GM23338 (cell line): ENCODE measurements around the gene MARK2. TPM values are rescaled to one million over a fixed set of nuclear protein-coding genes. Genes with fewer than 3 reads are reported as not detected.

ENCODE experiments used
- ATAC-seq: fragments of 200-7000 bp; cut with Tn5 transposase; 3 replicates; pipeline ENCODE4 v1.9.1; 2020
- DNase-seq: peaks from one replicate; pipeline ENCODE4 v3.0.0-alpha.2; 2015; ENCODE audit warnings: low spot score
- H2AFZ ChIP-seq: fragments of 200-600 bp; sonication (generic); 2 replicates; pipeline ENCODE4 v1.8.0; 2016; ENCODE audit warnings: antibody characterized with exemption, mild to moderate bottlenecking, moderate library complexity
- H3F3A ChIP-seq: fragments of 200-600 bp; sonication (generic); replicated peaks from 2 replicates; pipeline ENCODE4 v1.8.0; 2017; ENCODE audit warnings: antibody characterized with exemption, mixed run types, low read depth
- H3K27ac ChIP-seq: fragments of 200-600 bp; sonication (generic); 2 replicates; pipeline ENCODE4 v1.6.1; 2016; ENCODE audit warnings: low read depth
- H3K27me3 ChIP-seq: fragments of 200-600 bp; sonication (generic); 2 replicates; pipeline ENCODE4 v1.8.0; 2016; ENCODE audit warnings: mild to moderate bottlenecking, mixed run types, moderate library complexity; ENCODE audit not compliant: insufficient read depth
- H3K36me3 ChIP-seq: fragments of 200-600 bp; sonication (generic); 2 replicates; pipeline ENCODE4 v1.8.0; 2016; ENCODE audit warnings: mild to moderate bottlenecking; ENCODE audit not compliant: insufficient read depth
- H3K4me1 ChIP-seq: fragments of 200-600 bp; sonication (generic); 2 replicates; pipeline ENCODE4 v1.8.0; 2016; ENCODE audit warnings: mild to moderate bottlenecking, moderate library complexity; ENCODE audit not compliant: insufficient read depth
- H3K4me2 ChIP-seq: fragments of 200-600 bp; sonication (generic); 2 replicates; pipeline ENCODE4 v1.7.1; 2017; ENCODE audit warnings: mixed run types
- H3K4me3 ChIP-seq: fragments of 200-600 bp; sonication (generic); 2 replicates; pipeline ENCODE4 v1.6.1; 2016; ENCODE audit warnings: mixed run types
- H3K79me2 ChIP-seq: fragments of 200-600 bp; sonication (generic); replicated peaks from 2 replicates; pipeline ENCODE4 v1.8.0; 2017; ENCODE audit warnings: mild to moderate bottlenecking; ENCODE audit not compliant: insufficient read depth
- H3K9me2 ChIP-seq: fragments of 200-600 bp; sonication (generic); 2 replicates; pipeline ENCODE4 v1.8.0; 2017; ENCODE audit not compliant: insufficient read depth
- H4K20me1 ChIP-seq: fragments of 200-600 bp; sonication (generic); replicated peaks from 2 replicates; pipeline ENCODE4 v1.8.0; 2017; ENCODE audit warnings: mild to moderate bottlenecking; ENCODE audit not compliant: insufficient read depth
- H3K27ac Mint-ChIP-seq: 2 replicates; pipeline ENCODE4 v1.8.0; 2020; ENCODE audit warnings: inconsistent platforms, mild to moderate bottlenecking, moderate library complexity, mixed read lengths
- H3K27me3 Mint-ChIP-seq: 3 replicates; pipeline ENCODE4 v1.8.0; 2022; ENCODE audit warnings: low read depth, mild to moderate bottlenecking, moderate library complexity, mixed read lengths, inconsistent platforms; ENCODE audit not compliant: insufficient read depth, poor library complexity
- H3K36me3 Mint-ChIP-seq: 3 replicates; pipeline ENCODE4 v1.8.0; 2021; ENCODE audit warnings: low read depth, mild to moderate bottlenecking, inconsistent platforms, moderate library complexity, mixed read lengths
- H3K4me1 Mint-ChIP-seq: 3 replicates; pipeline ENCODE4 v1.8.0; 2020; ENCODE audit warnings: mild to moderate bottlenecking, inconsistent platforms, mixed read lengths
- H3K4me3 Mint-ChIP-seq: 3 replicates; pipeline ENCODE4 v1.8.0; 2021; ENCODE audit warnings: moderate library complexity, mild to moderate bottlenecking, inconsistent platforms, mixed read lengths
- H3K9me3 Mint-ChIP-seq: 3 replicates; pipeline ENCODE4 v1.8.0; 2020; ENCODE audit warnings: moderate library complexity, mild to moderate bottlenecking, inconsistent platforms, mixed read lengths
- CREB1 ChIP-seq: fragments of 250-450 bp; sonication (Bioruptor Pico); IDR thresholded peaks from 2 replicates; pipeline ENCODE4 v1.5.0; 2020; ENCODE audit warnings: low read depth, mild to moderate bottlenecking, moderate library complexity
- EZH2 ChIP-seq: fragments of 200-600 bp; sonication (generic); IDR thresholded peaks from one replicate; pipeline ENCODE4 v1.8.0; 2017; ENCODE audit warnings: antibody characterized with exemption, mild to moderate bottlenecking, low read depth; ENCODE audit not compliant: unreplicated experiment
- REST ChIP-seq: IDR thresholded peaks from one replicate; pipeline ENCODE4 v1.6.1; 2018; ENCODE audit warnings: antibody characterized with exemption; ENCODE audit not compliant: unreplicated experiment
- STAT1 ChIP-seq: IDR thresholded peaks from one replicate; pipeline ENCODE4 v1.6.1; 2016; ENCODE audit warnings: antibody characterized with exemption; ENCODE audit not compliant: unreplicated experiment
- ZNF114 ChIP-seq: fragments of 250-450 bp; sonication (Bioruptor Pico); IDR thresholded peaks from 2 replicates; pipeline ENCODE4 v1.5.0; 2020; ENCODE audit warnings: mild to moderate bottlenecking, moderate library complexity
- ZNF331 ChIP-seq: fragments of 250-450 bp; sonication (Bioruptor Pico); IDR thresholded peaks from 2 replicates; pipeline ENCODE4 v1.5.0; 2020; ENCODE audit warnings: low read depth, mild to moderate bottlenecking, moderate library complexity
- polyA plus RNA-seq: library from polyadenylated mRNA; unstranded; fragments of >200 nt; fragmentation: Nextera tagmentation; extraction: Ambion mirVana; gene quantifications from 2 replicates; pipeline ENCODE4 v1.2.1, GENCODE V29; 2016
- total RNA-seq: library from RNA; depleted of rRNA; stranded (reverse); fragments of >200 nt; shearing (Covaris generic); gene quantifications from 2 replicates; pipeline ENCODE4 v1.2.3, GENCODE V29; 2014
- TF ChIP-seq, protein P1 (sequence below): fragments of 250-450 bp; sonication (Bioruptor Pico); IDR thresholded peaks from 2 replicates; pipeline ENCODE4 v1.5.0; 2020; ENCODE audit warnings: mild to moderate bottlenecking, moderate library complexity
- TF ChIP-seq, protein P2 (sequence below), 2 experiments: fragments of 200-600 bp in 1 of 2; sonication (generic) in 1 of 2; conservative IDR thresholded peaks; 2 replicates each; pipeline versions ENCODE4 v1.5.1 to v1.6.1; 2016 to 2017; ENCODE audit warnings: antibody characterized with exemption in 2 of 2, low read depth in 2 of 2, mild to moderate bottlenecking in 2 of 2, moderate library complexity in 1 of 2

The MARK2 gene
- total and polyA plus RNA-seq, 2 experiments from 2014 or later = 18.7 to 42.6 TPM

DNA sequence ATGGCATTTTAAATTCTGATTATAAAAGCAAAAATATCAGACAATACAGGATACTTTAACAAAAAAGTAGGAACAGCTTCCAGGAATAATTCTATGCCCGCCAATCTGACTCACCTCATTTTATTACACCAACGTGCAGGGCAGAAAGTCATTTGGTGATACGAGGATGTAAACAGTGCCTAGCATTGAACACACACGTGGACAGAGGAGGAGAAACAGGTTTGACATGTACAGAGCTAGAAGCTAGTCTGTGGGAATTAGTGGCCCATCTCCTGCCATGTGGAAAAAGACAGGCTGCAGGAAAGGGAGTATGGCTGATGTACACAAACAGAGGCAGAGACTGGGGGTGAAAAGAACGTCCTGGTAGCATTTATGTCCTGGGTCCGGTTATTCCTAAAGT lies 34.7 kb upstream of the MARK2 start:
- H3K27me3 Mint-ChIP-seq = peaks cover 4% of the 10 kb centered on the region
- no peaks in the 10 kb centered on the region; the same call in 1 of the 2 replicates for H4K20me1 ChIP-seq
- ATAC-seq = no peak
- no peaks in the 10 kb centered on the region; the same call in 2 of the 3 replicates for H3K4me1 Mint-ChIP-seq
- no peaks in the 10 kb centered on the region for H3K27me3 ChIP-seq
- H3K4me1 ChIP-seq = no peaks in the 10 kb centered on the region
- H2AFZ ChIP-seq = no peak overlapping the region
- H3K9me2 ChIP-seq = no peaks in the 10 kb centered on the region
- no peaks in the 10 kb centered on the region for H3K36me3 ChIP-seq
- no peak for TF ChIP-seq CREB1
- TF ChIP-seq STAT1 = no peak
- no peak for TF ChIP-seq ZNF114 (CRISPR knock-in tag)
- TF ChIP-seq REST = no peak
- TF ChIP-seq EZH2 = no peak
- TF ChIP-seq, protein P1, sequence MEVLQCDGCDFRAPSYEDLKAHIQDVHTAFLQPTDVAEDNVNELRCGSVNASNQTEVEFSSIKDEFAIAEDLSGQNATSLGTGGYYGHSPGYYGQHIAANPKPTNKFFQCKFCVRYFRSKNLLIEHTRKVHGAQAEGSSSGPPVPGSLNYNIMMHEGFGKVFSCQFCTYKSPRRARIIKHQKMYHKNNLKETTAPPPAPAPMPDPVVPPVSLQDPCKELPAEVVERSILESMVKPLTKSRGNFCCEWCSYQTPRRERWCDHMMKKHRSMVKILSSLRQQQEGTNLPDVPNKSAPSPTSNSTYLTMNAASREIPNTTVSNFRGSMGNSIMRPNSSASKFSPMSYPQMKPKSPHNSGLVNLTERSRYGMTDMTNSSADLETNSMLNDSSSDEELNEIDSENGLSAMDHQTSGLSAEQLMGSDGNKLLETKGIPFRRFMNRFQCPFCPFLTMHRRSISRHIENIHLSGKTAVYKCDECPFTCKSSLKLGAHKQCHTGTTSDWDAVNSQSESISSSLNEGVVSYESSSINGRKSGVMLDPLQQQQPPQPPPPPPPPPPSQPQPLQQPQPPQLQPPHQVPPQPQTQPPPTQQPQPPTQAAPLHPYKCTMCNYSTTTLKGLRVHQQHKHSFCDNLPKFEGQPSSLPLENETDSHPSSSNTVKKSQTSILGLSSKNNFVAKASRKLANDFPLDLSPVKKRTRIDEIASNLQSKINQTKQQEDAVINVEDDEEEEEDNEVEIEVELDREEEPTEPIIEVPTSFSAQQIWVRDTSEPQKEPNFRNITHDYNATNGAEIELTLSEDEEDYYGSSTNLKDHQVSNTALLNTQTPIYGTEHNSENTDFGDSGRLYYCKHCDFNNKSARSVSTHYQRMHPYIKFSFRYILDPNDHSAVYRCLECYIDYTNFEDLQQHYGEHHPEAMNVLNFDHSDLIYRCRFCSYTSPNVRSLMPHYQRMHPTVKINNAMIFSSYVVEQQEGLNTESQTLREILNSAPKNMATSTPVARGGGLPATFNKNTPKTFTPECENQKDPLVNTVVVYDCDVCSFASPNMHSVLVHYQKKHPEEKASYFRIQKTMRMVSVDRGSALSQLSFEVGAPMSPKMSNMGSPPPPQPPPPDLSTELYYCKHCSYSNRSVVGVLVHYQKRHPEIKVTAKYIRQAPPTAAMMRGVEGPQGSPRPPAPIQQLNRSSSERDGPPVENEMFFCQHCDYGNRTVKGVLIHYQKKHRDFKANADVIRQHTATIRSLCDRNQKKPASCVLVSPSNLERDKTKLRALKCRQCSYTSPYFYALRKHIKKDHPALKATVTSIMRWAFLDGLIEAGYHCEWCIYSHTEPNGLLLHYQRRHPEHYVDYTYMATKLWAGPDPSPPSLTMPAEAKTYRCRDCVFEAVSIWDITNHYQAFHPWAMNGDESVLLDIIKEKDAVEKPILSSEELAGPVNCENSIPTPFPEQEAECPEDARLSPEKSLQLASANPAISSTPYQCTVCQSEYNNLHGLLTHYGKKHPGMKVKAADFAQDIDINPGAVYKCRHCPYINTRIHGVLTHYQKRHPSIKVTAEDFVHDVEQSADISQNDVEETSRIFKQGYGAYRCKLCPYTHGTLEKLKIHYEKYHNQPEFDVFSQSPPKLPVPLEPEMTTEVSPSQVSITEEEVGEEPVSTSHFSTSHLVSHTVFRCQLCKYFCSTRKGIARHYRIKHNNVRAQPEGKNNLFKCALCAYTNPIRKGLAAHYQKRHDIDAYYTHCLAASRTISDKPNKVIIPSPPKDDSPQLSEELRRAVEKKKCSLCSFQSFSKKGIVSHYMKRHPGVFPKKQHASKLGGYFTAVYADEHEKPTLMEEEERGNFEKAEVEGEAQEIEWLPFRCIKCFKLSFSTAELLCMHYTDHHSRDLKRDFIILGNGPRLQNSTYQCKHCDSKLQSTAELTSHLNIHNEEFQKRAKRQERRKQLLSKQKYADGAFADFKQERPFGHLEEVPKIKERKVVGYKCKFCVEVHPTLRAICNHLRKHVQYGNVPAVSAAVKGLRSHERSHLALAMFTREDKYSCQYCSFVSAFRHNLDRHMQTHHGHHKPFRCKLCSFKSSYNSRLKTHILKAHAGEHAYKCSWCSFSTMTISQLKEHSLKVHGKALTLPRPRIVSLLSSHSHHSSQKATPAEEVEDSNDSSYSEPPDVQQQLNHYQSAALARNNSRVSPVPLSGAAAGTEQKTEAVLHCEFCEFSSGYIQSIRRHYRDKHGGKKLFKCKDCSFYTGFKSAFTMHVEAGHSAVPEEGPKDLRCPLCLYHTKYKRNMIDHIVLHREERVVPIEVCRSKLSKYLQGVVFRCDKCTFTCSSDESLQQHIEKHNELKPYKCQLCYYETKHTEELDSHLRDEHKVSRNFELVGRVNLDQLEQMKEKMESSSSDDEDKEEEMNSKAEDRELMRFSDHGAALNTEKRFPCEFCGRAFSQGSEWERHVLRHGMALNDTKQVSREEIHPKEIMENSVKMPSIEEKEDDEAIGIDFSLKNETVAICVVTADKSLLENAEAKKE (CRISPR knock-in tag) = no peak
- TF ChIP-seq ZNF331 = no peak
- TF ChIP-seq, protein P2, sequence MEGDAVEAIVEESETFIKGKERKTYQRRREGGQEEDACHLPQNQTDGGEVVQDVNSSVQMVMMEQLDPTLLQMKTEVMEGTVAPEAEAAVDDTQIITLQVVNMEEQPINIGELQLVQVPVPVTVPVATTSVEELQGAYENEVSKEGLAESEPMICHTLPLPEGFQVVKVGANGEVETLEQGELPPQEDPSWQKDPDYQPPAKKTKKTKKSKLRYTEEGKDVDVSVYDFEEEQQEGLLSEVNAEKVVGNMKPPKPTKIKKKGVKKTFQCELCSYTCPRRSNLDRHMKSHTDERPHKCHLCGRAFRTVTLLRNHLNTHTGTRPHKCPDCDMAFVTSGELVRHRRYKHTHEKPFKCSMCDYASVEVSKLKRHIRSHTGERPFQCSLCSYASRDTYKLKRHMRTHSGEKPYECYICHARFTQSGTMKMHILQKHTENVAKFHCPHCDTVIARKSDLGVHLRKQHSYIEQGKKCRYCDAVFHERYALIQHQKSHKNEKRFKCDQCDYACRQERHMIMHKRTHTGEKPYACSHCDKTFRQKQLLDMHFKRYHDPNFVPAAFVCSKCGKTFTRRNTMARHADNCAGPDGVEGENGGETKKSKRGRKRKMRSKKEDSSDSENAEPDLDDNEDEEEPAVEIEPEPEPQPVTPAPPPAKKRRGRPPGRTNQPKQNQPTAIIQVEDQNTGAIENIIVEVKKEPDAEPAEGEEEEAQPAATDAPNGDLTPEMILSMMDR (conservative IDR thresholded peaks at IDR 0.05; ENCODE audit: low read depth in 2 of 2) = no peak
- 0 out of 2 replicates have a peak, but pooled peaks cover 4% of the 10 kb centered on the region for H3F3A ChIP-seq
- H3K4me2 ChIP-seq = no peak overlapping the region
- H3K36me3 Mint-ChIP-seq = no peaks in the 10 kb centered on the region
- H3K9me3 Mint-ChIP-seq = no peaks in the 10 kb centered on the region
- no peak overlapping the region for H3K4me3 Mint-ChIP-seq
- no peak overlapping the region for H3K4me3 ChIP-seq
- no peak overlapping the region for H3K27ac ChIP-seq
- no peaks in the 10 kb centered on the region for H3K79me2 ChIP-seq
- DNase-seq = no peak
- H3K27ac Mint-ChIP-seq = no peak overlapping the region
